WTC11 (cell line): ENCODE measurements around the gene HILPDA. TPM values are rescaled to one million over a fixed set of nuclear protein-coding genes. Genes with fewer than 3 reads are reported as not detected.

Experiments used
- ATAC-seq: fragments of 200-7000 bp; cut with Tn5 transposase; 2 replicates; pipeline ENCODE4 v1.10.0; 2021; ENCODE audit warnings: mild to moderate bottlenecking, moderate library complexity
- CTCF ChIA-PET: fragments of 300-600 bp; sonication (Branson Sonifier 250); formaldehyde crosslinking; loops from one replicate; lab custom pipeline; 2021; ENCODE audit warnings: antibody characterized with exemption; lab: Charles Lee
- POLR2A ChIA-PET: fragments of 350-600 bp; sonication (Branson Sonifier 250); formaldehyde crosslinking; loops from one replicate; lab custom pipeline; 2021; ENCODE audit warnings: antibody characterized with exemption; lab: Charles Lee
- DNase-seq: peaks from one replicate; pipeline ENCODE4 v3.0.0; 2021; ENCODE audit warnings: low spot score
- H3K27ac Mint-ChIP-seq: 2 replicates; pipeline ENCODE4 v1.8.0; 2021; ENCODE audit warnings: mixed read lengths
- H3K27me3 Mint-ChIP-seq: 2 replicates; pipeline ENCODE4 v1.8.0; 2021; ENCODE audit warnings: low read depth, mild to moderate bottlenecking, moderate library complexity, mixed read lengths
- H3K36me3 Mint-ChIP-seq: 2 replicates; pipeline ENCODE4 v1.8.0; 2021; ENCODE audit warnings: mixed read lengths
- H3K4me1 Mint-ChIP-seq: 2 replicates; pipeline ENCODE4 v1.8.0; 2022; ENCODE audit warnings: mixed read lengths
- H3K4me3 Mint-ChIP-seq: 2 replicates; pipeline ENCODE4 v1.8.0; 2021; ENCODE audit warnings: mild to moderate bottlenecking, moderate library complexity, mixed read lengths
- H3K9me3 Mint-ChIP-seq: 2 replicates; pipeline ENCODE4 v1.8.0; 2021; ENCODE audit warnings: mixed read lengths
- CBFB ChIP-seq: sonication (generic); formaldehyde crosslinking; IDR thresholded peaks from 2 replicates; pipeline ENCODE4 v1.8.1; 2022; ENCODE audit warnings: mild to moderate bottlenecking, low read depth, missing genetic modification reagents
- ETV6 ChIP-seq: sonication (generic); formaldehyde crosslinking; IDR thresholded peaks from 2 replicates; pipeline ENCODE4 v1.8.1; 2022; ENCODE audit warnings: mild to moderate bottlenecking, missing genetic modification reagents
- GABPB1 ChIP-seq: sonication (generic); formaldehyde crosslinking; IDR thresholded peaks from 2 replicates; pipeline ENCODE4 v1.8.1; 2023; ENCODE audit warnings: mild to moderate bottlenecking, missing genetic modification reagents
- GTF2I ChIP-seq: fragments of 250-450 bp; sonication (Bioruptor Pico); conservative IDR thresholded peaks from 2 replicates; pipeline ENCODE4 v1.4.0; 2021; ENCODE audit warnings: mild to moderate bottlenecking
- HMGA2 ChIP-seq: fragments of 250-450 bp; sonication (Bioruptor Pico); IDR thresholded peaks from 2 replicates; pipeline ENCODE4 v1.4.0; 2021; ENCODE audit warnings: mild to moderate bottlenecking, moderate library complexity
- NFE2L1 ChIP-seq: sonication (generic); formaldehyde crosslinking; IDR thresholded peaks from 2 replicates; pipeline ENCODE4 v1.8.1; 2023; ENCODE audit warnings: missing genetic modification reagents
- SP1 ChIP-seq: sonication (generic); formaldehyde crosslinking; conservative IDR thresholded peaks from 2 replicates; pipeline ENCODE4 v1.8.1; 2022; ENCODE audit warnings: missing genetic modification reagents
- ZNF423 ChIP-seq: fragments of 250-450 bp; sonication (Bioruptor Pico); IDR thresholded peaks from 2 replicates; pipeline ENCODE4 v2.1.2; 2022; ENCODE audit warnings: mild to moderate bottlenecking, moderate library complexity
- total RNA-seq: library from RNA; stranded (reverse); gene quantifications from 3 replicates; pipeline ENCODE4 v1.2.3, GENCODE V29; 2021
- TF ChIP-seq, protein P1 (sequence below): sonication (generic); formaldehyde crosslinking; IDR thresholded peaks from 2 replicates; pipeline ENCODE4 v1.8.0; 2022; ENCODE audit warnings: mild to moderate bottlenecking, missing genetic modification reagents
- TF ChIP-seq, protein P2 (sequence below): sonication (generic); formaldehyde crosslinking; IDR thresholded peaks from 2 replicates; pipeline ENCODE4 v1.8.1; 2022; ENCODE audit warnings: missing genetic modification reagents, borderline replicate concordance
- TF ChIP-seq, protein P3 (sequence below): sonication (generic); formaldehyde crosslinking; IDR thresholded peaks from 2 replicates; pipeline ENCODE4 v1.8.0; 2022; ENCODE audit warnings: mild to moderate bottlenecking, missing genetic modification reagents
- TF ChIP-seq, protein P4 (sequence below): sonication (generic); formaldehyde crosslinking; IDR thresholded peaks from 2 replicates; pipeline ENCODE4 v1.8.1; 2022; ENCODE audit warnings: low read depth, mild to moderate bottlenecking, moderate library complexity, missing genetic modification reagents, borderline replicate concordance
- TF ChIP-seq, protein P5 (sequence below): sonication (generic); formaldehyde crosslinking; IDR thresholded peaks from 2 replicates; pipeline ENCODE4 v1.8.1; 2023; ENCODE audit warnings: mild to moderate bottlenecking, missing genetic modification reagents, moderate library complexity

Gene HILPDA
- total RNA-seq, 1 experiment from 2014 or later = 28.7 TPM

DNA sequence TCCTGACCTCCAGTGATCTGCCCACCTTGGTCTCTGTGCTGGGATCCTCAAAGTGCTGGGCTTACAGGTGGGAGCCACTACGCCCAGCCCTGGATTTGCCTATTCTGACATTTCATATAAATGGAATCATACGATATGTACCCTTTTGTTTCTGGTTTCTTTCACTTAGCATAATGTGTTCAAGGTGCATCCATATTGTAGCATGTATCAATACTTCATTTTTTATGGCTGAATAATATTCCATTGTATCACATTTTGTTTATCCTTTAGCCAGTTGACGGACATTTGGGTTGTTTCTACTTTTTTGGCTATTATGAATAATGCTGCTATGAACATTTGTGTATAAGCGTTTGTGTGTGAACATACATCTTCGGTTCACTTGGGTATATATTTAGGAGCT is 4.8 kb upstream of the HILPDA start (continued):
- TF ChIP-seq, protein P1, sequence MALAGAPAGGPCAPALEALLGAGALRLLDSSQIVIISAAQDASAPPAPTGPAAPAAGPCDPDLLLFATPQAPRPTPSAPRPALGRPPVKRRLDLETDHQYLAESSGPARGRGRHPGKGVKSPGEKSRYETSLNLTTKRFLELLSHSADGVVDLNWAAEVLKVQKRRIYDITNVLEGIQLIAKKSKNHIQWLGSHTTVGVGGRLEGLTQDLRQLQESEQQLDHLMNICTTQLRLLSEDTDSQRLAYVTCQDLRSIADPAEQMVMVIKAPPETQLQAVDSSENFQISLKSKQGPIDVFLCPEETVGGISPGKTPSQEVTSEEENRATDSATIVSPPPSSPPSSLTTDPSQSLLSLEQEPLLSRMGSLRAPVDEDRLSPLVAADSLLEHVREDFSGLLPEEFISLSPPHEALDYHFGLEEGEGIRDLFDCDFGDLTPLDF = no peak
- TF ChIP-seq ZNF423 (CRISPR knock-in tag) = no peak

DNA sequence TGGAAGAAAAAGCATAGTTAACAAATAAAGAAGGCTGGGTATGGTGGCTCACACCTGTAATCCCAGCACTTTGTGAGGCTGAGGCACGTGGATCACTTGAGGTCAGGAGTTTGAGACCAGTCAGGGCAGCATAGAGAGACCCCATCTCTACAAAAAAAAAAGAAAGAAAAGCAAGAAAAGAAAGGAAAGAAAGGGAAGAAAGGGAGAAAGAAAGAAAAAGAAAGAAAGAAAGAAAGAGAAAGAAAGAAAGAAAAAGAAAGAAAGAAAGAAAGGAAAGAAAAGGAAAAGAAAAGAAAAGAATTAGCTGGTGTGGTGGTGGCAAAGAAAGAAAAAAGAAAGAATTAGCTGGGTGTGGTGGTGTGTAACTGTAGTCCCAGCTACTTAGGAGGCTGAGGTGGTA is 3.1 kb upstream of the HILPDA start:
- no peaks in the 10 kb centered on the region for H3K9me3 Mint-ChIP-seq
- DNase-seq (no peak), ATAC-seq (no peak)
- H3K27me3 Mint-ChIP-seq = peaks cover 12% of the 10 kb centered on the region
- H3K36me3 Mint-ChIP-seq = peaks cover 5% of the 10 kb centered on the region
- H3K4me3 Mint-ChIP-seq = no peak overlapping the region
- TF ChIP-seq, protein P2, sequence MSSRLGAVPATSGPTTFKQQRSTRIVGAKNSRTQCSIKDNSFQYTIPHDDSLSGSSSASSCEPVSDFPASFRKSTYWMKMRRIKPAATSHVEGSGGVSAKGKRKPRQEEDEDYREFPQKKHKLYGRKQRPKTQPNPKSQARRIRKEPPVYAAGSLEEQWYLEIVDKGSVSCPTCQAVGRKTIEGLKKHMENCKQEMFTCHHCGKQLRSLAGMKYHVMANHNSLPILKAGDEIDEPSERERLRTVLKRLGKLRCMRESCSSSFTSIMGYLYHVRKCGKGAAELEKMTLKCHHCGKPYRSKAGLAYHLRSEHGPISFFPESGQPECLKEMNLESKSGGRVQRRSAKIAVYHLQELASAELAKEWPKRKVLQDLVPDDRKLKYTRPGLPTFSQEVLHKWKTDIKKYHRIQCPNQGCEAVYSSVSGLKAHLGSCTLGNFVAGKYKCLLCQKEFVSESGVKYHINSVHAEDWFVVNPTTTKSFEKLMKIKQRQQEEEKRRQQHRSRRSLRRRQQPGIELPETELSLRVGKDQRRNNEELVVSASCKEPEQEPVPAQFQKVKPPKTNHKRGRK (CRISPR knock-in tag) = 0 out of 2 replicates have a peak, but pooled peaks have one; percentile 65
- TF ChIP-seq CBFB = no peak
- TF ChIP-seq, all 79 proteins: peak for 1
- CTCF ChIA-PET = interaction anchor here (1.0 to 3.6 kb wide), 2 partner anchors 26 kb away, joined by 4 to 32 read pairs; no protein-coding TSS in a partner anchor
- no peak overlapping the region for H3K27ac Mint-ChIP-seq
- POLR2A ChIA-PET = no interaction called here
- peaks cover 47% of the 10 kb centered on the region for H3K4me1 Mint-ChIP-seq

DNA sequence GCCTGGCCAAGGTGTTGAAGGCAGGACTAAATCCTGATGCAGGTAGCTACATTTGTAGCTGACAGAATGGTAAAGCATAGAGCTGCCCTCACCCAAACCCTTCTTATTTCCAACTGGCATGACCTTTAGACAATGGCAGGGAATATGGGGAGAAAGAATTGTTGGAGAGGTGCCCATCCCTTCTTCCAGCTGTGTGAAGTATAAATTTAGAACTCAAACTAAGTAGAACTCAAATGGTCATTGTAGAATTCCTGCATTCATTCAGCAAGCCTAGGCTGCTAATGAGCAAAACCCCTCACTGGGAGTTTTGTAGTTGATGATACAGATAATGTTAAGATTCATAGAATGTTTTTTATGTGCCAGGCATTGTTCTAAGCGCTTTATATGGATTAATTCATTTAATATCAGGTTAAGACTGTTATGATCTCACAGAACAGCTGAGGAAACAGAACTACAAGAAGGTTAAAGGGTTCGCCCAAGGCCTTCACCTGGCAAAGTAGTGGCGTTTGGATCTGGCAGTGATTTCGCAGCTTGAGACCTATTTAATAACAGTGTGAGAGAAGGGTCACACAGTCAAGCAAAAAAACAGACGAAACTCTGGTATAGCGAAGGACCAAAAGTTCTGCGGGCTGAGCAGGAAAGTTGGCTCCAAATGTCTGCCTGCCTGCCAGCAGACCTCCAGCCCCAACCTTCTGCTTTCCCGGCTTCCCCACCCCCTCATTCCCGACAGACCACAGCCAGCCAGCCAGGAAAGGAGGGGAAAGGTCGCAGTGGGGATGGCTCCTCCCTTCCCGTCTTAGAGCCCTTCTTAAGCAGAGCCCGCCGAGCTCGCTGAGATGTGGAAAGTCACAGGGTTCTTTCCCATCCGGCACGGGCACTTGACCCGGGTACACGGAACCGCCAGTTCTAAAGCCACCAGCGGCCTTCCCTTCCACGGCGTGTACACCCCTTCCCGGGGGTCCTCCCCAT is 1.6 kb upstream of the HILPDA start:
- H3K9me3 Mint-ChIP-seq = no peaks in the 10 kb centered on the region
- peak; percentile 81 for ATAC-seq
- TF ChIP-seq, protein P3, sequence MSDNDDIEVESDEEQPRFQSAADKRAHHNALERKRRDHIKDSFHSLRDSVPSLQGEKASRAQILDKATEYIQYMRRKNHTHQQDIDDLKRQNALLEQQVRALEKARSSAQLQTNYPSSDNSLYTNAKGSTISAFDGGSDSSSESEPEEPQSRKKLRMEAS (CRISPR knock-in tag) = peak; percentile 40; the same call in 1 of the 2 replicates
- TF ChIP-seq ETV6 (CRISPR knock-in tag) (peak; percentile 53; the same call in 1 of the 2 replicates), SP1 (CRISPR knock-in tag) (0 out of 2 replicates have a peak, but pooled peaks have one; percentile 15)
- TF ChIP-seq, protein P4, sequence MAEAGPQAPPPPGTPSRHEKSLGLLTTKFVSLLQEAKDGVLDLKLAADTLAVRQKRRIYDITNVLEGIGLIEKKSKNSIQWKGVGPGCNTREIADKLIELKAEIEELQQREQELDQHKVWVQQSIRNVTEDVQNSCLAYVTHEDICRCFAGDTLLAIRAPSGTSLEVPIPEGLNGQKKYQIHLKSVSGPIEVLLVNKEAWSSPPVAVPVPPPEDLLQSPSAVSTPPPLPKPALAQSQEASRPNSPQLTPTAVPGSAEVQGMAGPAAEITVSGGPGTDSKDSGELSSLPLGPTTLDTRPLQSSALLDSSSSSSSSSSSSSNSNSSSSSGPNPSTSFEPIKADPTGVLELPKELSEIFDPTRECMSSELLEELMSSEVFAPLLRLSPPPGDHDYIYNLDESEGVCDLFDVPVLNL (CRISPR knock-in tag) = no peak

DNA sequence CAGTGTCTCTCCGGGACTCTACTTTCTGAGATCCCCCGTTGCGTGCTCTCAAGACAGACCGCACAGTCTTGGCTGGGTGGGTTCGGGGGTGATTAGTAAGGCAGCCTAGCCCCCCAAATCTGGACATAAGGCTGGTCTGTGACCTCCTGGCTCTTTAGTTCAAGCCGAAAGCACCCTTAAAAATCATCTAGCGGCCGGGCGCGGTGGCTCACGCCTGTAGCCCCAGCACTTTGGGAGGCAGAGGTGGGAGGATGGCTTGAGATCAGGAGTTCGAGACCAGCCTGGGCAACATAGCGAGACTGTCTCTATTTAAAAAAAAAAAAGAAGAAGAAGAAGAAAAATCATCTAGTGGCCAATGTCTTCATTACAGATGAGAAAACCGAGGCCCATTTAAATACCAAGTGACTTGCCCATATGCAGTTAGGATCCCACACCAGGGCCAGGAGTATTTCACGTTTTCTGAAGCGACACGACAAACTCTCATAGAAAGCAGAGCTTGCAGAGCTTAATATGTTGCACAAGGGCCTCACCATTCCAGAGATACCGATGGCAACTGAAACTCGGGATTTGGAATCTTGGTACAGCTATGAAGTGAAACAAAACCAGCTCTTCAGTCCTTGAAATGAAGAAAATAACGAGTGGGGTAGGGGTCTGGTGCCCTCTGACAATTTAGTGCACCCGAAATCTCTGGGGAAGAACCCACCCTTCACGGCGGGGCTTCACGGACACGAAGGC is 703 bp upstream of the HILPDA start:
- peaks cover 12% of the 10 kb centered on the region for H3K27me3 Mint-ChIP-seq
- ChIA-PET POLR2A (interaction anchor here (1.5 kb wide), 1 partner anchor 28 kb away, joined by 3 read pairs; no protein-coding TSS in a partner anchor), CTCF (interaction anchor here (0.6 to 3.6 kb wide), 6 partner anchors 19 to 455 kb away, joined by 3 to 32 read pairs (median 4); partner anchors contain the start of gene KCP)
- ATAC-seq = no peak; the same call in 1 of the 2 replicates
- peak overlapping the region; percentile 95 for H3K4me3 Mint-ChIP-seq
- H3K4me1 Mint-ChIP-seq = peaks cover 68% of the 10 kb centered on the region
- TF ChIP-seq, protein P5, sequence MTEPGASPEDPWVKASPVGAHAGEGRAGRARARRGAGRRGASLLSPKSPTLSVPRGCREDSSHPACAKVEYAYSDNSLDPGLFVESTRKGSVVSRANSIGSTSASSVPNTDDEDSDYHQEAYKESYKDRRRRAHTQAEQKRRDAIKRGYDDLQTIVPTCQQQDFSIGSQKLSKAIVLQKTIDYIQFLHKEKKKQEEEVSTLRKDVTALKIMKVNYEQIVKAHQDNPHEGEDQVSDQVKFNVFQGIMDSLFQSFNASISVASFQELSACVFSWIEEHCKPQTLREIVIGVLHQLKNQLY = no peak
- TF ChIP-seq GABPB1 (CRISPR knock-in tag) = no peak
- TF ChIP-seq NFE2L1 (CRISPR knock-in tag) = no peak
- 0 out of 2 replicates have a peak, but pooled peaks have one; percentile 12 for TF ChIP-seq ZNF423 (CRISPR knock-in tag)
- TF ChIP-seq ETV6 (CRISPR knock-in tag) = no peak
- TF ChIP-seq GTF2I (CRISPR knock-in tag) = no peak
- TF ChIP-seq, protein P3 (CRISPR knock-in tag) = 0 out of 2 replicates have a peak, but pooled peaks have one; percentile 7
- TF ChIP-seq HMGA2 (CRISPR knock-in tag) = no peak
- peak overlapping the region; percentile 79 for H3K27ac Mint-ChIP-seq
- H3K9me3 Mint-ChIP-seq = no peaks in the 10 kb centered on the region
- H3K36me3 Mint-ChIP-seq = peaks cover 20% of the 10 kb centered on the region
- DNase-seq = no peak

More for the DNA sequence above, 1.6 kb upstream of the HILPDA start:
- POLR2A ChIA-PET = interaction anchor here (0.7 to 1.5 kb wide), 2 partner anchors 27 to 55 kb away, joined by 3 to 5 read pairs; no protein-coding TSS in a partner anchor
- Mint-ChIP-seq H3K4me3 (peak overlapping the region; percentile 95), H3K27me3 (peaks cover 12% of the 10 kb centered on the region), H3K4me1 (peaks cover 59% of the 10 kb centered on the region), H3K27ac (peak overlapping the region; percentile 60; the same call in 1 of the 2 replicates), H3K36me3 (peaks cover 17% of the 10 kb centered on the region)
- CTCF ChIA-PET = interaction anchor here (1.0 to 3.6 kb wide), 6 partner anchors 19 to 285 kb away, joined by 3 to 32 read pairs (median 5); partner anchors contain the start of gene CALU
- DNase-seq = peak; percentile 78
